RWPE2 (cell line): ENCODE results near the gene MARK2.

Source experiments
- ATAC-seq: fragments of 200-7000 bp; cut with Tn5 transposase; 3 replicates; pipeline ENCODE4 v1.9.1; 2021; ENCODE audit warnings: low read depth
- DNase-seq: peaks from one replicate; pipeline ENCODE4 v3.0.0-alpha.2; 2020; ENCODE audit warnings: low spot score
- H3K27ac ChIP-seq: fragments of 450-650 bp; 2 replicates; pipeline ENCODE4 v1.5.1; 2017; ENCODE audit warnings: mild to moderate bottlenecking; ENCODE audit not compliant: poor library complexity, severe bottlenecking
- H3K27me3 ChIP-seq: fragments of 250-450 bp; sonication (Bioruptor Pico); 2 replicates; pipeline ENCODE4 v1.5.1; 2021; ENCODE audit warnings: mild to moderate bottlenecking, moderate library complexity; ENCODE audit not compliant: insufficient read depth, poor library complexity, severe bottlenecking
- H3K36me3 ChIP-seq: fragments of 250-450 bp; sonication (Bioruptor Pico); 2 replicates; pipeline ENCODE4 v1.5.1; 2020; ENCODE audit warnings: low read depth, mild to moderate bottlenecking, moderate library complexity
- H3K4me1 ChIP-seq: fragments of 250-450 bp; sonication (Bioruptor Pico); 2 replicates; pipeline ENCODE4 v1.5.1; 2021; ENCODE audit warnings: mild to moderate bottlenecking, moderate library complexity; ENCODE audit not compliant: insufficient read depth, poor library complexity, severe bottlenecking
- H3K4me3 ChIP-seq: fragments of 250-450 bp; sonication (Bioruptor Pico); 2 replicates; pipeline ENCODE4 v1.5.1; 2021; ENCODE audit warnings: mild to moderate bottlenecking, moderate library complexity; ENCODE audit not compliant: severe bottlenecking
- H3K9me3 ChIP-seq: fragments of 250-450 bp; sonication (Bioruptor Pico); 2 replicates; pipeline ENCODE4 v1.5.1; 2021; ENCODE audit warnings: mild to moderate bottlenecking, moderate library complexity; ENCODE audit not compliant: severe bottlenecking
- TF ChIP-seq, protein P1 (sequence below): fragments of 450-650 bp; IDR thresholded peaks from one replicate; pipeline ENCODE4 v1.5.1; 2017; ENCODE audit warnings: mild to moderate bottlenecking, moderate library complexity; ENCODE audit not compliant: poor library complexity, severe bottlenecking

The MARK2 gene

DNA sequence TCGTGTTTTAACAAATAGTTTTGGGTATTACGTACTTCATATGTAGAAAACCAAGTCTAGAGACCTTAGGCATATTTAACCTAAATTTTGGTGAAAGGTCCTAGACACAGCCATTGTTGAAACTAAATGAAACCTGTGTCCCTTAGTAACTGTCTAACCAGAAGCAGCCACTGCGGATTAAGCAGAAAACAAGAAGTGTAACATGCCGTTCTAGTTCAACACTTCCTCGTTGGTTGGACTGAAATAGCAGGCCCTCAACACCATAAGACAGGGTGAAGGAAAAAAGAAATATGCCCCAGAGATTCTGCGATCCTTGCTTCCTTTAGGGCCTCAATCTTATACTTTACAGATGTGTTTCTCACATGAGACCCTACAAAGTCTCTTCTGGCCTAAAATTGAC is 101.9 kb downstream of the MARK2 start:
- Histone ChIP-seq H3K27me3 (no peaks in the 10 kb centered on the region), H3K9me3 (no peaks in the 10 kb centered on the region), H3K27ac (no peak overlapping the region), H3K4me3 (no peak overlapping the region), H3K4me1 (peaks cover 4% of the 10 kb centered on the region), H3K36me3 (0 out of 2 replicates have a peak, but pooled peaks cover 2% of the 10 kb centered on the region)
- no peak for DNase-seq
- no peak for ATAC-seq
- TF ChIP-seq, protein P1, sequence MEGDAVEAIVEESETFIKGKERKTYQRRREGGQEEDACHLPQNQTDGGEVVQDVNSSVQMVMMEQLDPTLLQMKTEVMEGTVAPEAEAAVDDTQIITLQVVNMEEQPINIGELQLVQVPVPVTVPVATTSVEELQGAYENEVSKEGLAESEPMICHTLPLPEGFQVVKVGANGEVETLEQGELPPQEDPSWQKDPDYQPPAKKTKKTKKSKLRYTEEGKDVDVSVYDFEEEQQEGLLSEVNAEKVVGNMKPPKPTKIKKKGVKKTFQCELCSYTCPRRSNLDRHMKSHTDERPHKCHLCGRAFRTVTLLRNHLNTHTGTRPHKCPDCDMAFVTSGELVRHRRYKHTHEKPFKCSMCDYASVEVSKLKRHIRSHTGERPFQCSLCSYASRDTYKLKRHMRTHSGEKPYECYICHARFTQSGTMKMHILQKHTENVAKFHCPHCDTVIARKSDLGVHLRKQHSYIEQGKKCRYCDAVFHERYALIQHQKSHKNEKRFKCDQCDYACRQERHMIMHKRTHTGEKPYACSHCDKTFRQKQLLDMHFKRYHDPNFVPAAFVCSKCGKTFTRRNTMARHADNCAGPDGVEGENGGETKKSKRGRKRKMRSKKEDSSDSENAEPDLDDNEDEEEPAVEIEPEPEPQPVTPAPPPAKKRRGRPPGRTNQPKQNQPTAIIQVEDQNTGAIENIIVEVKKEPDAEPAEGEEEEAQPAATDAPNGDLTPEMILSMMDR = no peak

- Histone ChIP-seq H3K27ac (no peak overlapping the region), H3K4me3 (no peak overlapping the region), H3K4me1 (peaks cover 4% of the 10 kb centered on the region), H3K27me3 (no peaks in the 10 kb centered on the region), H3K36me3 (peaks cover 12% of the 10 kb centered on the region), H3K9me3 (no peaks in the 10 kb centered on the region)
- TF ChIP-seq, protein P1 = no peak
- no peak for ATAC-seq
- DNase-seq = no peak
Observed at GRCh38 chr11:63941901-63942300, 103.0 kb downstream of the MARK2 start.

DNA sequence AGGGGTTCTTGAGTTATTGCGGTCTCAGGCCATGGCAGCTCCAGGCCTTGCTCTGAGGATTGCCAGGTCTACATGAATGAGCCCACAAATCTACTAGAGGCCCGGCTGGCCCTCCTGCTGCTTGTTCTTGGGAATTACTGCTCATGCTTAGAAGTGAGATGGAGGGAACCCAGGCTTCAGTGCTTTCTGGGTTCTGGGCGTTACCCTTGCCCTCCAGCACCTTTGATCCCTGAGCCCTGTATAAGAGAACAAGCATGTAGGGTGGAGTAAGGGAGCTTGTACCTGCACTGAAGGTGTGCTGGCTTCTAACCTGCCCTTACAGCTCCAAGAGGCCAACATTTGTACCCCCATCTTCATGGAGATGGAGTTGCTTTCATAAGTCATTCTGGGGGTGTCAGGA is 103.9 kb downstream of the MARK2 start:
- Histone ChIP-seq H3K27ac (no peak overlapping the region), H3K4me1 (peaks cover under 1% of the 10 kb centered on the region), H3K9me3 (no peaks in the 10 kb centered on the region), H3K27me3 (no peaks in the 10 kb centered on the region), H3K36me3 (peaks cover 21% of the 10 kb centered on the region), H3K4me3 (no peak overlapping the region)
- ATAC-seq (no peak), DNase-seq (no peak)
- TF ChIP-seq, protein P1 = no peak

DNA sequence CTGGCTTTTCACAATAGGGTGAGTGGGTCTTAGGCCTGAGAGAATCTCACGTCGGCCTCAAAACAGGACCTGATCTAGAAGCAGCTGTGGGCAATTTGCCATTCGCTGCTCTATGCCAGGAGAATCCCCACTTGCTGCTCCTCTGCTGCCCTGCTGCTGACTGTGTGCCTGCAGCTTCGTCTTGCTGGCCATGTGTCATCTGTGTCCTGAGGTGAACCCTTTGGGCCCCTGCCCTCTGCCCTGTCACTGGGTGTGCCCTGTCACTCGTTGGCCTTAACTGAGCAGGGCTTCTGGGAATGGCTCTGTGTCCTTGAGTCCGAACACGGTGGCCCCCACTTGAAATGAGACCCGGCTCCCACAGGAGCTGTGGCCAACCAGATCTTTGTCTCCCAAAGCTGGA is 106.1 kb downstream of the MARK2 start:
- no peak overlapping the region for H3K27ac ChIP-seq
- H3K9me3 ChIP-seq = no peaks in the 10 kb centered on the region
- H3K36me3 ChIP-seq = peaks cover 34% of the 10 kb centered on the region
- TF ChIP-seq, protein P1 = no peak
- no peak overlapping the region for H3K4me3 ChIP-seq
- no peaks in the 10 kb centered on the region for H3K27me3 ChIP-seq
- no peaks in the 10 kb centered on the region for H3K4me1 ChIP-seq
- no peak for ATAC-seq
- no peak for DNase-seq

- TF ChIP-seq, protein P1 = peak; percentile 76
- Histone ChIP-seq H3K27me3 (no peaks in the 10 kb centered on the region), H3K9me3 (no peaks in the 10 kb centered on the region), H3K27ac (no peak overlapping the region), H3K4me1 (no peaks in the 10 kb centered on the region), H3K36me3 (peaks cover 33% of the 10 kb centered on the region), H3K4me3 (no peak overlapping the region)
- ATAC-seq (peak; percentile 97), DNase-seq (no peak)
Observed at GRCh38 chr11:63945477-63946163, 106.7 kb downstream of the MARK2 start.
